Uterus (tissue), 2 donors: Measurements from ENCODE around the gene GJA5.

Experiments
- POLR2A ChIP-seq, 2 donors: fragments of 450-650 bp; IDR thresholded peaks; one replicate each; pipeline ENCODE4 v1.6.1; 2016; ENCODE audit warnings: antibody characterized with exemption in 2 of 2, mild to moderate bottlenecking in 1 of 2, moderate library complexity in 1 of 2
- TF ChIP-seq, protein P1 (sequence below), 4 experiments: fragments of 200-600 bp in 2 of 4; fragments of 450-650 bp in 2 of 4; sonication (generic) in 2 of 4; IDR thresholded peaks; one replicate each; pipeline ENCODE4 v1.5.1; 2016 to 2019; ENCODE audit warnings: antibody characterized with exemption in 4 of 4, mild to moderate bottlenecking in 2 of 4, moderate library complexity in 1 of 4

DNA sequence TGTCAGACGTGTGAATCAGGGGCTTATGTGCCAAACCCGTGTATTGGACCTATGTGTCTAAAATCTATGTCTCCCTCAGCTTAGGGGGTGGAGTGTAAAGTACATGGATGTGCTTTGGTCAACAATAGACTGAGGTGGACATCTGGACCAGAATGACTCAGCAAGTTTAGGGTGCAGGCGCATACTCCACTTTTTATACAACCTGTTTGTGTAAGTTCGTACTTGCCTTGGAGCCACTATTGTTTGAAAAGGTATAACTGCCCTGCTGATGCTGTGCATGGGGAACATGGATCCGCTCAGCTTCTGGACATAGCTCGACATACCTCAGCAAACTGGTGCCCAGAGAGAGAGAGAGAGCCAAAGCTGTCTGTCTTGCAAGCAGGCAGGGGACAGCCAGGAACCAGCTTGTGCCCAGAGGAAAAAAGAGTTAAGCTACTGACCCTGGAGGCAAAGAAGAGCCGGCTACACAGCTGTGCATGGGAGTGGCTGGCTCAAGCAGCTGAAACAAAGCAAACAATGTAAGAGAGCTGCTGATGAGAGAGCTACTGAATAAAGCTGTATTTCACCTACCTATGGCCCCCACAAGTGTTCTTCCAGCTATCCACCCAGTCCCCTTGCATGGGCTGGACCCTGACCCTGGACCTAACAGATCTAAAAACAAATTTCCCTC is 41.2 kb downstream of the GJA5 start:
- TF ChIP-seq POLR2A (IDR thresholded peaks at IDR 0.05): no peak
- TF ChIP-seq, protein P1, sequence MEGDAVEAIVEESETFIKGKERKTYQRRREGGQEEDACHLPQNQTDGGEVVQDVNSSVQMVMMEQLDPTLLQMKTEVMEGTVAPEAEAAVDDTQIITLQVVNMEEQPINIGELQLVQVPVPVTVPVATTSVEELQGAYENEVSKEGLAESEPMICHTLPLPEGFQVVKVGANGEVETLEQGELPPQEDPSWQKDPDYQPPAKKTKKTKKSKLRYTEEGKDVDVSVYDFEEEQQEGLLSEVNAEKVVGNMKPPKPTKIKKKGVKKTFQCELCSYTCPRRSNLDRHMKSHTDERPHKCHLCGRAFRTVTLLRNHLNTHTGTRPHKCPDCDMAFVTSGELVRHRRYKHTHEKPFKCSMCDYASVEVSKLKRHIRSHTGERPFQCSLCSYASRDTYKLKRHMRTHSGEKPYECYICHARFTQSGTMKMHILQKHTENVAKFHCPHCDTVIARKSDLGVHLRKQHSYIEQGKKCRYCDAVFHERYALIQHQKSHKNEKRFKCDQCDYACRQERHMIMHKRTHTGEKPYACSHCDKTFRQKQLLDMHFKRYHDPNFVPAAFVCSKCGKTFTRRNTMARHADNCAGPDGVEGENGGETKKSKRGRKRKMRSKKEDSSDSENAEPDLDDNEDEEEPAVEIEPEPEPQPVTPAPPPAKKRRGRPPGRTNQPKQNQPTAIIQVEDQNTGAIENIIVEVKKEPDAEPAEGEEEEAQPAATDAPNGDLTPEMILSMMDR (IDR thresholded peaks at IDR 0.05): no peak
